H1 (cell line): Measurements from ENCODE around the gene PPP4R3A.

Source experiments
- ASH2L ChIP-seq: fragments of 200-600, 300-600 bp; sonication (generic); IDR thresholded peaks from one replicate; pipeline ENCODE4 v1.7.1; 2017; ENCODE audit warnings: low read length
- ATF2 ChIP-seq: IDR thresholded peaks from 2 replicates; pipeline ENCODE4 v1.6.1; 2012; ENCODE audit warnings: low read length, inconsistent platforms
- ATF3 ChIP-seq: IDR thresholded peaks from 2 replicates; pipeline ENCODE4 v1.6.1; 2011; ENCODE audit warnings: low read depth, mild to moderate bottlenecking, low read length; ENCODE audit not compliant: insufficient read depth
- CBX5 ChIP-seq: fragments of 300-800, 300-1000 bp; sonication (generic); IDR thresholded peaks from 2 replicates; pipeline ENCODE4 v1.7.1; 2016; ENCODE audit warnings: antibody characterized with exemption, low read length, low read depth
- CTCF ChIP-seq, 3 experiments: IDR thresholded peaks; 1 replicate in 2 of 3; 2 replicates in 1 of 3; pipeline versions ENCODE4 v1.5.1 to v1.6.1; 2011; ENCODE audit warnings: low read length in 3 of 3, mild to moderate bottlenecking in 3 of 3, inconsistent platforms in 2 of 3, low read depth in 1 of 3, moderate library complexity in 1 of 3; ENCODE audit not compliant: insufficient read depth in 1 of 3; ENCODE audit errors: control extremely low read depth in 1 of 3
- POLR2A ChIP-seq, 2 experiments: IDR thresholded peaks; 1 replicate in 1 of 2; 2 replicates in 1 of 2; pipeline ENCODE4 v1.6.1; 2011; ENCODE audit warnings: low read depth in 2 of 2, low read length in 2 of 2, mild to moderate bottlenecking in 2 of 2; ENCODE audit errors: control extremely low read depth in 1 of 2
- RAD21 ChIP-seq, 2 experiments: IDR thresholded peaks in 1 of 2; conservative IDR thresholded peaks in 1 of 2; 2 replicates each; pipeline ENCODE4 v1.6.1; 2011; ENCODE audit warnings: low read depth in 2 of 2, low read length in 2 of 2, improper control_type of control experiment in 1 of 2, inconsistent platforms in 1 of 2, mild to moderate bottlenecking in 1 of 2, moderate library complexity in 1 of 2
- SP2 ChIP-seq: IDR thresholded peaks from 2 replicates; pipeline ENCODE4 v1.6.1; 2012; ENCODE audit warnings: mild to moderate bottlenecking, low read length, inconsistent platforms
- SRF ChIP-seq: IDR thresholded peaks from 2 replicates; pipeline ENCODE4 v1.6.1; 2011; ENCODE audit warnings: mild to moderate bottlenecking, low read depth, low read length, moderate library complexity
- YY1 ChIP-seq: IDR thresholded peaks from 2 replicates; pipeline ENCODE4 v1.6.1; 2011; ENCODE audit warnings: low read depth, mild to moderate bottlenecking, low read length

- no peak for TF ChIP-seq RAD21 (IDR thresholded peaks at IDR 0.05 in 1 of 2, conservative IDR thresholded peaks at IDR 0.05 in 1 of 2; ENCODE audit: low read depth in 2 of 2, low read length in 2 of 2)
- no peak for TF ChIP-seq ATF3
- no peak for TF ChIP-seq ASH2L
- no peak for TF ChIP-seq CTCF (IDR thresholded peaks at IDR 0.05; ENCODE audit: control extremely low read depth in 1 of 3, insufficient read depth in 1 of 3, low read depth in 1 of 3, low read length in 3 of 3)
- no peak for TF ChIP-seq YY1
- TF ChIP-seq POLR2A (IDR thresholded peaks at IDR 0.05; ENCODE audit: control extremely low read depth in 1 of 2, low read depth in 2 of 2, low read length in 2 of 2), result no peak
- TF ChIP-seq SRF, result no peak
- TF ChIP-seq SP2, result no peak
- no peak for TF ChIP-seq CBX5
- no peak for TF ChIP-seq ATF2
Observed at GRCh38 chr14:91545204-91545603, 35.1 kb upstream of the PPP4R3A start.
